A549 (cell line): ENCODE data around the gene TGFBI. TPM values are rescaled to one million over a fixed set of nuclear protein-coding genes. Genes with fewer than 3 reads are reported as not detected.

Experiments used
- ATAC-seq, 2 experiments: fragments of 200-7000 bp in 1 of 2; fragments of >200 bp in 1 of 2; cut with Nextera tagmentation in 1 of 2; cut with Tn5 transposase in 1 of 2; 3 replicates each; pipeline versions ENCODE4 v1.8.0 to v1.9.1; 2018 to 2020; ENCODE audit warnings: mild to moderate bottlenecking in 1 of 2, moderate library complexity in 1 of 2
- CTCF ChIA-PET: fragments of 300-600 bp; sonication (Branson Sonifier 250); formaldehyde crosslinking; extraction: SDS; loops from one replicate; lab custom pipeline; 2021; ENCODE audit warnings: antibody characterized with exemption, inconsistent platforms; lab: Yijun Ruan, JAX
- POLR2A ChIA-PET: fragments of 350-600 bp; formaldehyde crosslinking; extraction: SDS; loops from one replicate; lab custom pipeline; 2021; ENCODE audit warnings: antibody characterized with exemption, inconsistent platforms; lab: Yijun Ruan, JAX
- DNase-seq, 2 experiments: peaks; one replicate each; pipeline versions ENCODE4 v3.0.0 to v3.0.0-alpha.2; 2011 to 2016; ENCODE audit warnings: low read depth in 1 of 2, low spot score in 1 of 2
- FAIRE-seq: peaks from 2 replicates; lab custom pipeline; 2011; peaks lifted over from hg19 to GRCh38; lab: Jason Lieb, UNC
- H3K27ac ChIP-seq, 2 experiments: fragments of >200 bp; sonication (Bioruptor Twin); formaldehyde crosslinking; 3 replicates each; pipeline ENCODE4 v1.5.1; 2016 to 2017
- H3K4me1 ChIP-seq: fragments of >200 bp; sonication (Bioruptor Twin); formaldehyde crosslinking; 3 replicates; pipeline ENCODE4 v1.6.1; 2016
- H3K4me2 ChIP-seq: fragments of >200 bp; sonication (Bioruptor Twin); formaldehyde crosslinking; 3 replicates; pipeline ENCODE4 v1.6.1; 2016
- H3K4me3 ChIP-seq: fragments of >200 bp; sonication (Bioruptor Twin); formaldehyde crosslinking; 3 replicates; pipeline ENCODE4 v1.5.1; 2016
- H3K9me3 ChIP-seq: fragments of >200 bp; sonication (Bioruptor Twin); formaldehyde crosslinking; 3 replicates; pipeline ENCODE4 v1.6.1; 2016
- ATOH8 ChIP-seq: fragments of 250-450 bp; sonication (Bioruptor Pico); IDR thresholded peaks from 2 replicates; pipeline ENCODE4 v1.5.0; 2020; ENCODE audit warnings: low read depth, mild to moderate bottlenecking, moderate library complexity
- CEBPB ChIP-seq, 2 experiments: fragments of >200 bp in 1 of 2; sonication (Bioruptor Twin) in 1 of 2; formaldehyde crosslinking in 1 of 2; IDR thresholded peaks; 2 replicates each; pipeline ENCODE4 v1.6.1; 2012 to 2016
- ELK1 ChIP-seq: fragments of 150-350 bp; IDR thresholded peaks from 2 replicates; pipeline ENCODE4 v1.6.1; 2014; ENCODE audit warnings: low read depth, mild to moderate bottlenecking, low read length
- EP300 ChIP-seq, 2 experiments: fragments of >200 bp; sonication (Bioruptor Twin); formaldehyde crosslinking; IDR thresholded peaks; 2 replicates in 1 of 2; 3 replicates in 1 of 2; pipeline ENCODE4 v1.6.1; 2016 to 2017
- FOSB ChIP-seq: fragments of 250-450 bp; sonication (Bioruptor Pico); IDR thresholded peaks from 2 replicates; pipeline ENCODE4 v1.5.0; 2020; ENCODE audit warnings: mild to moderate bottlenecking, moderate library complexity
- FOSL2 ChIP-seq, 2 experiments: fragments of 450-650 bp in 1 of 2; fragments of >200 bp in 1 of 2; sonication (Bioruptor Twin) in 1 of 2; formaldehyde crosslinking; IDR thresholded peaks; 2 replicates each; pipeline versions ENCODE4 v1.5.0 to v1.6.1; 2016 to 2020; ENCODE audit warnings: mild to moderate bottlenecking in 1 of 2, moderate library complexity in 1 of 2
- GATA3 ChIP-seq: IDR thresholded peaks from 2 replicates; pipeline ENCODE4 v1.6.1; 2012; ENCODE audit warnings: borderline replicate concordance
- HOXB5 ChIP-seq: fragments of 250-450 bp; sonication (Bioruptor Pico); IDR thresholded peaks from 2 replicates; pipeline ENCODE4 v1.5.0; 2020; ENCODE audit warnings: mild to moderate bottlenecking, moderate library complexity
- JUN ChIP-seq, 2 experiments: fragments of >200 bp; sonication (Bioruptor Twin); formaldehyde crosslinking; IDR thresholded peaks; 2 replicates in 1 of 2; 3 replicates in 1 of 2; pipeline ENCODE4 v1.6.1; 2016 to 2017
- JUNB ChIP-seq: fragments of >200 bp; sonication (Bioruptor Twin); formaldehyde crosslinking; IDR thresholded peaks from 2 replicates; pipeline ENCODE4 v1.6.1; 2016
- KDM5A ChIP-seq: fragments of 200-600 bp; sonication (generic); IDR thresholded peaks from 2 replicates; pipeline ENCODE4 v1.6.1; 2016; ENCODE audit warnings: antibody characterized with exemption, mild to moderate bottlenecking
- MAFK ChIP-seq: fragments of 450-650 bp; IDR thresholded peaks from 2 replicates; pipeline ENCODE4 v1.6.1; 2014; ENCODE audit not compliant: partially characterized antibody
- MYC ChIP-seq: IDR thresholded peaks from 2 replicates; pipeline ENCODE4 v1.6.1; 2012; ENCODE audit warnings: mild to moderate bottlenecking, inconsistent platforms, low read length, improper control_type of control experiment, borderline replicate concordance
- NR3C1 ChIP-seq: fragments of >200 bp; sonication (Bioruptor Twin); formaldehyde crosslinking; IDR thresholded peaks from 3 replicates; pipeline ENCODE4 v1.6.1; 2017
- POLR2AphosphoS2 ChIP-seq: conservative IDR thresholded peaks from 2 replicates; pipeline ENCODE4 v1.6.1; 2012; ENCODE audit warnings: low read length, improper control_type of control experiment, inconsistent platforms
- RAD21 ChIP-seq, 2 experiments: fragments of >200 bp in 1 of 2; sonication (Bioruptor Twin) in 1 of 2; formaldehyde crosslinking in 1 of 2; IDR thresholded peaks in 1 of 2; conservative IDR thresholded peaks in 1 of 2; 2 replicates in 1 of 2; 3 replicates in 1 of 2; pipeline ENCODE4 v1.6.1; 2012 to 2018; ENCODE audit warnings: inconsistent platforms in 1 of 2
- WGBS: methylation state at CpG from one replicate; pipeline ENCODE4 v1.1.6; 2017; ENCODE audit errors: missing lambda C conversion rate; 5-methylcytosine and 5-hydroxymethylcytosine counted together
- polyA plus RNA-seq, 4 experiments: library from polyadenylated mRNA; depleted of rRNA in 3 of 4; stranded (reverse); fragments of >200 nt; fragmentation: RNase III in 1 of 4; extraction: RNeasy Plus Mini Kit Qiagen cat#74134 plus additional on column Dnase treatment in 1 of 4; gene quantifications; 2 replicates in 3 of 4; 3 replicates in 1 of 4; pipeline ENCODE4 v1.2.3, GENCODE V29; 2011 to 2017
- TF ChIP-seq, protein P1 (sequence below): IDR thresholded peaks from 2 replicates; pipeline ENCODE4 v1.6.1; 2012
- TF ChIP-seq, protein P2 (sequence below): IDR thresholded peaks from 2 replicates; pipeline ENCODE4 v1.6.1; 2012; ENCODE audit warnings: low read depth, borderline replicate concordance
- TF ChIP-seq, protein P3 (sequence below): fragments of >200 bp; sonication (Bioruptor Twin); formaldehyde crosslinking; IDR thresholded peaks from 3 replicates; pipeline ENCODE4 v1.6.1; 2016
- TF ChIP-seq, protein P4 (sequence below): fragments of 250-450 bp; sonication (Bioruptor Pico); IDR thresholded peaks from 2 replicates; pipeline ENCODE4 v1.5.0; 2021; ENCODE audit warnings: mild to moderate bottlenecking, moderate library complexity, borderline replicate concordance
- TF ChIP-seq, protein P5 (sequence below): IDR thresholded peaks from 2 replicates; pipeline ENCODE4 v1.6.1; 2012

TGFBI gene
- polyA plus RNA-seq, 2 of the 4 experiments (the other 2 are of a cell fraction): 1,135 to 1,859 TPM

GRCh38 chr5:136006761-136007251, 22.0 kb upstream of the TGFBI start:
- CTCF ChIA-PET: interaction anchor here (0.9 to 4.9 kb wide), 13 partner anchors 9 to 62 kb away, joined by 3 to 29 read pairs (median 12); partner anchors contain the start of gene TGFBI
- Histone ChIP-seq H3K4me3 (no peak overlapping the region; the same call in 2 of the 3 replicates), H3K27ac (peak overlapping the region; percentile 92 to 96), H3K4me2 (peak overlapping the region; percentile 45), H3K4me1 (peaks cover 60% of the 10 kb centered on the region), H3K9me3 (no peaks in the 10 kb centered on the region)
- 14% methylated on average over 7 of the region's 7 CpGs for WGBS
- FAIRE-seq: peak; percentile 97
- peak; percentile 81 to 93 for DNase-seq
- peak; percentile 86 to 92 for ATAC-seq
- POLR2A ChIA-PET: interaction anchor here (0.5 to 3.8 kb wide), 6 partner anchors 10 to 72 kb away, joined by 3 to 31 read pairs (median 8); partner anchors contain the start of gene TGFBI
- peak; percentile 72 to 86; a peak in 2 of 5 replicates for TF ChIP-seq EP300 (IDR thresholded peaks at IDR 0.05)
- no peak for TF ChIP-seq NR3C1
- TF ChIP-seq, protein P1, sequence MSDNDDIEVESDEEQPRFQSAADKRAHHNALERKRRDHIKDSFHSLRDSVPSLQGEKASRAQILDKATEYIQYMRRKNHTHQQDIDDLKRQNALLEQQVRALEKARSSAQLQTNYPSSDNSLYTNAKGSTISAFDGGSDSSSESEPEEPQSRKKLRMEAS: peak; percentile 94
- TF ChIP-seq, protein P2, sequence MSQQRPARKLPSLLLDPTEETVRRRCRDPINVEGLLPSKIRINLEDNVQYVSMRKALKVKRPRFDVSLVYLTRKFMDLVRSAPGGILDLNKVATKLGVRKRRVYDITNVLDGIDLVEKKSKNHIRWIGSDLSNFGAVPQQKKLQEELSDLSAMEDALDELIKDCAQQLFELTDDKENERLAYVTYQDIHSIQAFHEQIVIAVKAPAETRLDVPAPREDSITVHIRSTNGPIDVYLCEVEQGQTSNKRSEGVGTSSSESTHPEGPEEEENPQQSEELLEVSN: peak; percentile 54; the same call in 1 of the 2 replicates
- peak; percentile 80; the same call in 1 of the 2 replicates for TF ChIP-seq HOXB5
- peak in 1 of 2 experiments; percentile 43; a peak in 3 of 5 replicates for TF ChIP-seq RAD21 (conservative IDR thresholded peaks at IDR 0.05 in 1 of 2, IDR thresholded peaks at IDR 0.05 in 1 of 2)
- peak; percentile 81 for TF ChIP-seq FOSL2 (IDR thresholded peaks at IDR 0.05)
- TF ChIP-seq FOSL2 (CRISPR knock-in tag; IDR thresholded peaks at IDR 0.05): peak; percentile 93
- peak; percentile 19 for TF ChIP-seq MAFK
- peak; percentile 36 to 57; a peak in 3 of 5 replicates for TF ChIP-seq JUN (IDR thresholded peaks at IDR 0.05)
- TF ChIP-seq FOSB (CRISPR knock-in tag): 0 out of 2 replicates have a peak, but pooled peaks have one; percentile 74
- TF ChIP-seq GATA3: peak; percentile 88; the same call in 1 of the 2 replicates
- peak; percentile 94 for TF ChIP-seq ATOH8 (CRISPR knock-in tag)
- TF ChIP-seq, protein P3, sequence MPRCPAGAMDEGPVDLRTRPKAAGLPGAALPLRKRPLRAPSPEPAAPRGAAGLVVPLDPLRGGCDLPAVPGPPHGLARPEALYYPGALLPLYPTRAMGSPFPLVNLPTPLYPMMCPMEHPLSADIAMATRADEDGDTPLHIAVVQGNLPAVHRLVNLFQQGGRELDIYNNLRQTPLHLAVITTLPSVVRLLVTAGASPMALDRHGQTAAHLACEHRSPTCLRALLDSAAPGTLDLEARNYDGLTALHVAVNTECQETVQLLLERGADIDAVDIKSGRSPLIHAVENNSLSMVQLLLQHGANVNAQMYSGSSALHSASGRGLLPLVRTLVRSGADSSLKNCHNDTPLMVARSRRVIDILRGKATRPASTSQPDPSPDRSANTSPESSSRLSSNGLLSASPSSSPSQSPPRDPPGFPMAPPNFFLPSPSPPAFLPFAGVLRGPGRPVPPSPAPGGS: 0 out of 3 replicates have a peak, but pooled peaks have one; percentile 58
- TF ChIP-seq, protein P4, sequence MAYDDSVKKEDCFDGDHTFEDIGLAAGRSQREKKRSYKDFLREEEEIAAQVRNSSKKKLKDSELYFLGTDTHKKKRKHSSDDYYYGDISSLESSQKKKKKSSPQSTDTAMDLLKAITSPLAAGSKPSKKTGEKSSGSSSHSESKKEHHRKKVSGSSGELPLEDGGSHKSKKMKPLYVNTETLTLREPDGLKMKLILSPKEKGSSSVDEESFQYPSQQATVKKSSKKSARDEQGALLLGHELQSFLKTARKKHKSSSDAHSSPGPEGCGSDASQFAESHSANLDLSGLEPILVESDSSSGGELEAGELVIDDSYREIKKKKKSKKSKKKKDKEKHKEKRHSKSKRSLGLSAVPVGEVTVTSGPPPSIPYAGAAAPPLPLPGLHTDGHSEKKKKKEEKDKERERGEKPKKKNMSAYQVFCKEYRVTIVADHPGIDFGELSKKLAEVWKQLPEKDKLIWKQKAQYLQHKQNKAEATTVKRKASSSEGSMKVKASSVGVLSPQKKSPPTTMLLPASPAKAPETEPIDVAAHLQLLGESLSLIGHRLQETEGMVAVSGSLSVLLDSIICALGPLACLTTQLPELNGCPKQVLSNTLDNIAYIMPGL (CRISPR knock-in tag): no peak
- TF ChIP-seq JUNB: peak; percentile 91
- TF ChIP-seq, protein P5, sequence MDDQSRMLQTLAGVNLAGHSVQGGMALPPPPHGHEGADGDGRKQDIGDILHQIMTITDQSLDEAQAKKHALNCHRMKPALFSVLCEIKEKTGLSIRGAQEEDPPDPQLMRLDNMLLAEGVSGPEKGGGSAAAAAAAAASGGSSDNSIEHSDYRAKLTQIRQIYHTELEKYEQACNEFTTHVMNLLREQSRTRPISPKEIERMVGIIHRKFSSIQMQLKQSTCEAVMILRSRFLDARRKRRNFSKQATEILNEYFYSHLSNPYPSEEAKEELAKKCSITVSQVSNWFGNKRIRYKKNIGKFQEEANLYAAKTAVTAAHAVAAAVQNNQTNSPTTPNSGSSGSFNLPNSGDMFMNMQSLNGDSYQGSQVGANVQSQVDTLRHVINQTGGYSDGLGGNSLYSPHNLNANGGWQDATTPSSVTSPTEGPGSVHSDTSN: peak; percentile 22; the same call in 1 of the 2 replicates
- TF ChIP-seq CEBPB (IDR thresholded peaks at IDR 0.05): peak in 1 of 2 experiments; percentile 50; a peak in 1 of 4 replicates
- no peak for TF ChIP-seq KDM5A
- peak; percentile 28; the same call in 1 of the 2 replicates for TF ChIP-seq MYC
- TF ChIP-seq POLR2AphosphoS2: no peak
- TF ChIP-seq ELK1: no peak
